Activated CD8-positive, alpha-beta memory T cell treated with anti-CD3 and anti-CD28 coated beads, Interleukin-2, amount 50 U/mL, for 24 hours (primary cell): ENCODE data around the gene PLCL1.

Experiments used
- DNase-seq: peaks from one replicate; pipeline ENCODE4 v3.0.0-alpha.2; 2020; ENCODE audit errors: extremely low read depth

Gene PLCL1

DNA sequence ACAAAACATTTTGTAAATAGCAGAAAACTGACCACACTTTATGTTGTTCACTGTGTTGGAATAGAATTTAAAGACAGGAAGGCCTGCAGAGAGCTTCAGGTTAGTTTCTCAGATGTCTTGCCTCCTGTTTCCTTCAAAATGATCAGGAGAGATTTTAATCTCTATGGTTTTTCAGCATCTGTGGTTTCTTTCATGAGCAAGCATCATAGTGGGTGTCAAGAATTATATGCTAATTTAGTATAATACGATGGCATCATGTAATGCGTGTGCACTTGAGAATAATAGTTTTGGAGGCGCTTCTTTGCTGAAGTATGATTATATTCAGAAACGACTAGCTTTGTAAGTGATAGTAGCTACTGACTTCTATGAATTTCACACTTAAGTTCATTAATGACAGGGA, 149.9 kb downstream of the PLCL1 start:
- DNase-seq, result no peak

DNA sequence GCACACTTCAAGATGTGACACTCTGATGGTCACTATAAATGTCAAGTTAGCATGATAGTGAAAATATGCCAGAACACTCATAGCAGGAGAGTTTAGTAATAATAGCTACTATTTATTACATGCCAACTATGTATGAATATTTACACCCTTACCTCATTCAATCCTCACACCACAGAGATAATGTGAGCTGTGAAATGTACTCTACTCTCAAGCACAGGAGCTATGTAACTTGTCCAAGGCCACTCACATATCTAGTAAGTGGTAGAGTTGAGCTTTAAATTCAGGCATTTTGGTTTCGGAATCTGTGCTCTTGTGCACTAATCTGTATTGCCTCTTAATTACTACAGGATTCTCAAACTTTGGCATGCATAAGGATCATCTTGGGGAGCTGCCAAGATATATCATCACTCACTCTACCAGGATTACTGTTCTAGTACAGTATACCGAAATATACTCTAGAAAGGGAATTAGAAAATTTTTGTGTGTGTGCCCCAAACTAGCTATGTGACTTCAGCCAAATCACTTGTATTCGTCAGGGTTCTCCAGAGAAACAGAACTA, 154.3 kb downstream of the PLCL1 start:
- DNase-seq, result no peak

DNA sequence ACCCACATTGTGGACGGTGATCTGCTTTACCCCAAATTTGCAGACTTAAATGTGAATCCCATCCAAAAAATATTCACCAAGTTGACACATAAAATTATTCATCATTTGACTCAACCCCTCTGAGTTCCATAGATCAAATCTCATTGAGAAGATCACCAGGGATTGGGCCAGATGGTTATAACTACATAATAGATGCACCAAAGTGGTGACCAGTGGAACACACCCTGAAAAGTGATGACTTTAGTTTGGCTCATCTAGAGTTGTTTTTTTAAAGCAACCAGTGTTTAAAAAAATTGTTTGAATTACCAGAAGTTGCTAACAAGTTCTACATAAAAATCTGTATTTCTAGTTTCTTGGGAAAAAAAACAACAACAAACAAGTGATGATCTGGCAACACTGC, 155.0 kb downstream of the PLCL1 start:
- no peak for DNase-seq

DNA sequence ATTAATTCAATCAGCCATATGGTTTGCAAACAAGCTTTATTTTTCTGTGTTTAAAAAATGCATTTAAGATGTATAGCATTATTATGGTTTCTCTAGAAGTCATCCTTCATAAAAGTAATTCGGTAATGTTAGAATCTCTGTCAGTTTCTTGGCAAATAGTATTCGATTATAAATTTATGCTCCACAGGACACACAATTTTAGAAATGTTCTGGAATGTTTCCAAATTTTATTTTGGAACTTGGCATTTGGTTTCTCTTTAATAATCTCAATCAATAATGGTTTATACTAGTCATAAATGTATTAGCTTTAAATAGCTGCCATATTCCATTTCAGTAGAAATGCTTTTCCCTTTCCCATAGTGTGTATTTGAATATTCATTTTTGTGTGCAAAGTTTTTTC, 156.4 kb downstream of the PLCL1 start:
- DNase-seq, result no peak

DNA sequence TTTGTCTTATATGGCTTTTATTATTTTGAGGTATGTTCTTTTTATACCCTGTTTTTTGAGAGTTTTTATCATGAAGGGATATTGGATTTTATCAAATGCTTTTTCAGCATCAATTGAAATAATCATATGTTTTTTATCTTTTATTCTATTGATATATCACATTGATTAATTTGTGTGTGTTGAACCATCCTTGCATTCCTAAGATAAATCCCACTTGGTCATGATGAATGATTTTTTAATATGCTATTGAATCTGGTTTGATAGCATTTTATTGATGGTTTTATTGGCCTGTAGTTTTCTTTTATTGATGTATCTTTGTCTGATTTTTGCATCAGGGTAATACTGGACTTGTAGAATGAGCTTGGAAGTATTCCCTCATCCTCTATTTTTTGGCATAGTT, 160.3 kb downstream of the PLCL1 start:
- no peak for DNase-seq

DNA sequence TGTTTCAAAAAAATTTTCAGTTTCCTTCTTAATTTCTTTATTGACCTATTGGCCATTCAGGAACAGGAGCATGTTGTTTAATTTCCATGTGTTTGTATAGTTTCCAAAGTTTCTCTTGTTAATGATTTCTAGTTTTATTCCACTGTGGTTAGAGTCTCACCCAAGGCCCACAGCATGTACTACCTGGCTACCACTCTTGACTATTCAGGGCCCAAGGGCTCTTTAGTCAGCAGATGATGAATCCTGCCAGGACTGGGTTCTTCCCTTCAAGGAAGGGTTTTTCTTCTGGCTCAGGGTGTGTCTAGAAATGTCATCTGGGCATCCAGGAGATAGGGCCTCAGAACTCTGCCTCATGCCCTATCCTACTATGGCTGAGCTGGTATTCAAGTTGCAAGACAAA, 161.4 kb downstream of the PLCL1 start:
- no peak for DNase-seq

DNA sequence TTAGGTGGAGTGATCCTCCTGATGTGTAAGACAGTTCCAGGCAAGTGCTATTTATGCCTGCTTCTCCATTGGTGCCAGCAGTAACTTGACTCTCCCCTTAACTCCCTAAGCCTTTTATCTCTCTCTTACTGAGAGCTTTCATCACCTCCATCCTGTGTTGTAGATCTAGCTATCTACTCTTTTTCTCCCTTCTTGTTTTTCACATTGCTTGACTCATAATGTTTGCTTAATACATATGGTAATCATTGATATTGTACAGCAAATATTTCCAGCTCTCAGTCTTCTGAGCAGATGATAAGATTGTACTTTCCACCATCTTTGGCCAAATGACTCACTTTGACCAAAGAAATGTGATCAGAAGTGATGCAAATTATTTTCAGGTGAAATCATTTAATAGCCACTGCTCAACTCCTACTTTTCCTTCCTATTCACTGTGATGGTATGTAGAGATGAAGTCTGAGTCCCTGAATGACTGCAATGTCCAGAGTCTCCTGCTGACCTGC, 165.0 kb downstream of the PLCL1 start:
- DNase-seq, result no peak

DNA sequence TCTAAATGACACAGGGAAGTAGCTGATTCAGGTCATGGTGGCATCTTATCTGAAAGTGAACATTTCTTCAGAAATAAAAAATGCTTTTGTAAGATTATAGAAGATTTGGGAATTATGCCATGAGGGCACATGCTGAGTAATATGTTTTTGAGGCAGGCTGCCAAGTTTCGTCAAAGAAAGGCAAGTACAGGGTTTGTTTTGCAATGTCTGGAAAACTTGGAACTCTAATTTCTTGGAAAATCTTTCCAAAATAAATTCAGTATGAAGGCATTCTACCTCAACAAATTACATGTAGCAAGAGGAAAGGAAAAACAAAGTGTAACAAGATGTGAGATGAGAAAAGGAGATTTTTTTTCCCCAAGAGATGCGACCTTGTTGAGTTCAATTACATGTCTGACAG, 167.7 kb downstream of the PLCL1 start:
- DNase-seq, result no peak

DNA sequence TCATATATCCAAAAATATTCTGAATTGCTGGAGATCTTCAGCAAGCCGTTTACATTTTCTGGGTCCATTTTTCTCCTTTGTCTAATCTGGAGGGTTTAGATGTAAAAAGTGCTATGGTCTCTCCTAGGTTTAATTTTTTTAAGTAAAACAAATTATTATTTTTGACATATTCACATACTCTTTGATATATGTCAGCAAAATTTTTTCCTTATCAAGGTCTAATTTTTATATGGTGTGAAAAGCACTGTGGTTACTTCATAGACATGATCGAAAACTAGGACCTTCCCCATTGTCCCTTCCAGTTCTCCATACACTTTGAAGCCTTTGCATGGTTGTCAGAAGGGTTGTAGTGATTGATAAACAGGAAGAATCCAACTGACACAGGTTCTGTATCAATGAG, 168.2 kb downstream of the PLCL1 start:
- no peak for DNase-seq

DNA sequence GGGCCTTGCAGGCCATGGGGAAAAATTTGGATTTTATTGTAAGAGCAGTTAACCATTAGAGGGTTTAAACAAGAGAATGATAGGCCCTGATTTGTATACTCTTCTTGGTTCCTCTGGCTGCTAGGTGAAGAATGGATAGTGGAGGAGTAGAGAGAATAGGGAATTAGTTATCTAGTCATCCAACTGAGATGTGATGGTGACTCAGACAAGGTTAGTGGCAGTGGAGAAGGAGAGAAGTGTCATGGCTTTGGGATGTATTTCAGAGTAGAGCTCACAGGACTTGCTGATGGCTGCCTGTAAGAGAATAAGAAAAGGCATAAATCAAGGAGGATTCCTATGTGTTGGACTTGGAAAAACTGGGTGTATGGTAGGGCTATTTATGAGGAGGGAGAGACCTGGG, 169.4 kb downstream of the PLCL1 start:
- DNase-seq, result no peak

DNA sequence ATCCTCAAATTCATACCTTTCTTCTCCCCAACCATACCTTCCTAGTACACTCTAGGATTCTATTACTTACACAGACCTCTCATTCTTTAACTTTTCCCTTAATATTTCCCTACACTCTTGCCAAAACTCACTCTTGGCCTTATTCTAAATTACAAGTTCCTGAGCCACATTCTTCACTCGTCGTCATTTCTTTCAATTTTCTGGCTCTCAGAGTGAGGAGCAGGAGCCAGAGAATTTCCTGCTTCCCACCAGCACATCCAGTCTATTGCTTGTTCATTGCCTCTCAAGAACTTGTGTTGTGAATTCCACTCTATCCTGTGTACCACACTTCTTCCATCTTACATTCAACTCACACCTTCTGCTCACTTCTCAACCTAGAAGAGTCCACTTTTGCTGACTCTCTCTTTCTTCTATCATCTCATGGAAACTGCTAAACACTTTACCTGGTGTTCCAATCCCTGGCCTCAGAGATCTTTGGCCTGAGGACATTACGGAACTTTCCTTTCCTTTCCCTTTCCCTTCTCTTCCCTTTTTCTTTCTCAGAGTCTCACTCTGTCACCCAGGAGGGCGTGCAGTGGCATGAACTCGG, 171.6 kb downstream of the PLCL1 start:
- no peak for DNase-seq

DNA sequence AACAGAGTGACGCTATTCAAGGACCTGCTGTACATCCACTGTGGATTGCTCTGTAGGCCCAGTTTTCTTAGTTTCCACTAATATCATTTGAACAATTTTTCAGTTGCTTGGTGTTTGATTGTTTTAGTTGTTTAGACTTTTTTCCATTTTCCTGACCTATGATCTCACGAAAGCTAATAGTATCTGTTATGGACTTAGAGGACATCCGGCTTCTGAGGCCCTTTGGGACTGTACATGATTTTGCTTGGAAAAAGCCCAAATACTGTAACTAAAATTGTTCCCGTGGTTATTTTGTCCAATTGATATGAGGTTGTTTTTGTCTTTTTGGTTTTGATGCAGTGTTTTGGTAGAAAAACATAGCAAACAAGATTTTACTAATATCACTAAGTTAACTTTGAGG, 174.6 kb downstream of the PLCL1 start:
- DNase-seq, result no peak

DNA sequence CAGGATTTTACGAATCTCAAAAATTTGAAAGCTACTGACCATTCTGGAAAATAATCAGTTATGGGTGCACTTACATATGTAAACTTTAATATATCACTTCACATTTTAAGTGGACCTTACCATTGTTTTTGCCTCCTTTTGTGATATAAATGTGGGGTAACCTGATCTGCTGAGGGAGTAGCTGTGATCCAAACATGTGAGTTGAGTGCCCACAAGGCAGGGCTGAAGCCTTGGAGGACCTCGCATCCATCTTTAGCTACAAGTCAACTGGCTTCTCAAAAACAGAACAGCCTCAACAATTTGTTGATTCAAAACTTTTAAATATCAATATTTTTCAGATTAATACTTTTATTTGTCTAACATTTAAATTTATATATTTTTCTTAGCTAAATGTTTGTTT, 178.2 kb downstream of the PLCL1 start:
- no peak for DNase-seq

DNA sequence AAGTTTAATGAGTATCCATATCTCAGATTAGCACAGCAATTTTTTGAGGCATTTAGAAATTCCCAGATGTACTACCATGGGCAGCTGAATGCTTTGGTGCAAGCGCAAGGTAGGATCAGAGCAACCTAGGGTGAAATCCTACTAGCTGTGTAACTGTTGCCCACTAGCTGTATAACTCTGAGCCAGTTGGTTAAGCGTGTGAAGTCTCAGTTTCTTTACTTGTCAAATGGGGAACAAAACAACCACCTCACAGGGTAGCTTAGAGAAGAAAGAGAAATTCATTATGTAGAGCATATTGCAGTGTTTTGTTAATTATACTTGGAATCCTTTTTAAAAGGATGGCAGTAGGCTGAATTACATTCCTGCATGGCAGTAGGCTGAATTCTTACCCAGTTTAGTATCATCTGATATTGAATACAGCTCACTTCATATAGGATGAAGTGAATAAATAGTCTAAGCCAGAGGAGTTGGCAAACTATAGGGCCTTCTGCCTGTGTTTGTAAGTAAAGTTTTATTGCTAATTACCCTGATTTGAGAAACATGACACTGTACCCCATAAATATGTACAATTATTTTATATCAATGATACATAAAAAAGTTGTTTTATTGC, 180.7 kb downstream of the PLCL1 start:
- no peak for DNase-seq

DNA sequence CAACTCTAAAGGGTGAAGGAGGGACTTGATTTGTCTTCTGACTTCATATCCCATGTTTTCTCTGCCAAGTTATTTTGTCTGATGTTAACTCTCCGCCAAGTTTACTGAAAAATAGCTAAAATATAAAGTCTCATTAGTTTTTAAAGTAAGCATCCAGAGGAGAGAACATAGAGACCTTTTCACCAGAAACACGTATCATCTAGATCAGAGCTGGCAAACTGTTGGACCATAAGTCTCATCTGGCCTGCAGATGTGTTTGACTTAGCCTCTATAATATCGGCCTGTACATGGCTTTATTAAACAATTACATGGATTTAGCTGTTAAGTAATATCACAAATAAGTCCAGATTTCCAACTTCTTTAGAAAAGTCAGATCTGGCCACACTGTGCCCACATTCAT, 182.6 kb downstream of the PLCL1 start:
- no peak for DNase-seq

DNA sequence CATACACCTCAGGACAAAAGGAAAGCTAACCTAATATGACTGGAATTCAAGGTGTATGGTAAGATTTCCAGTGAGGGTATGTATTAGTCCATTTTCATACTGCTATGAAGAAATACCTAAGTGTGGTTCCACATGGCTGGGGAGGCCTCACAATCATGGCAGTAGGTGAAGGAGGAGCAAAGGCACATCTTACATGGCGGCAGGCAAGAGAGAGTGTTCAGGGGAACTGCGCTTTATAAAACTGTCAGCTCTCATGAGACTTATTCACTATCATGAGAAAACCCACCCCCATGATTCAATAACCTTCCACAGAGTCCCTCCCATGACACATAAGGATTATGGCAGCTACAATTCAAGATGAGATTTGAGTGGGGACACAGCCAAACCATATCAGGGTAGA, 186.0 kb downstream of the PLCL1 start:
- DNase-seq, result no peak

DNA sequence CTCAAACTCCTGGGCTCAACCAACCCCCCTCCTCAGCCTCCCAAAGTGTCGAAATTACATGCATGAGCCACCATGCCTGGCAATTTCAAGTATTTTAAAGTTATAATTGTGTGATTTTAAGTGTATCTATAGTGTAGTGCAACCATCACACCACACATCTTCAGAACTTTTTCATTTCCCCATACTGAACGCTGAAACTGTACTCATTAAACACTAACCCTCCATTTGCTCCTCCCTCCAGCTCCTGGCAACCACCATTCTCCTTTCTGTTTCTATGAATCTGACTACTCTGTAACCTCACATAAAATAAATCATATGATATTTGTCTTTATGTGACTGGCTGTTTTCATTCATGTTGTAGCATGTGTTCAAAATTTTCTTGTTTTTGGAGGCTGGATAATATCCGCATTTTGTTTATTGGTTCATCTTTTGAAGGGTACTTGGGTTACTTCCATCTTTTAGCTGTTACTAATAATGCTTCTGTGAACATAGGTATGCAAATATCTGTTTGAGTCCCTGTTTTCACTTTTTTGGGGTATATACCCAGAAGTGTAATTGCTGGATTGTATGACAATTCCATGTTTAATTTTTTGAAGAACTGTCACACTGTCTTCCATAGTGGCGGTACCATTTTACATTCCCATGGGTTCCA, 188.2 kb downstream of the PLCL1 start:
- no peak for DNase-seq

DNA sequence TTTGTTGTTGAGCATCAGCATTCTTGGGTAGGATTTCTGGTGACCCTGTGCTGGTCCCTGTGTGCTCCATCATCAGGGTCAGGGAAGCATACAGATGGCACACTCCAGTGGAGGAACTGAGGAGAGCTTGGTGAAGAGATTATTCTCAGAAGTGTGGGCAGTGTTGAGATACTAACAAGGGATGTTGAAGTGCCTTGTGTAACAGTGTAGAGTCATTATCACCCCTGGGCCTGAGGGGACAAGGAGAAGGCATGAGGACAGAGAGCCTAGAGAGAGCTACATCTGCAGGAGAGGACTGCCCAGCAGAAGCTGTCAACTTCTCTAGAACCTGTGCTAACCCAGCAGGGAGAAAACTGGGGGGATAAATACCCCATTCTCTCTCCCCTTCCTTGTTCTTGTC, 189.0 kb downstream of the PLCL1 start:
- DNase-seq, result no peak

DNA sequence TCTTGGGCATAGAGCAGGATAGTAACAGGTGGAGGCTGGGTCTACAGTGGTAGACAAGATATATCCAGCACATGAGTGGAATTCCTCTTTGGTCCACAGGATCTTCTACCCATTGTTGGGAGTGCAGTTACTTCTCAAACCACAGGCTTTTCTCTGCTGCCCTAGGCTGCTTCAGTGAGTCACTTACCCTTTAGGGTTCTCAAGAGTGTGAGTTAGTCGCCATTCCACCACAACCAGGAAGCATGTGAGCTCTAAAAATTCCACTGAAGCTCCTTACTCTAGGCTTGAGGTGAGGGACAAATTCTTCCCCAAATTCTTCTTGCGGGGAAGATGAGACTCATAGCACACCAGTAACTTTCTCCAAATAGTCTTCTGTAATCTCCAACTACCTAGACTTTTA, 189.4 kb downstream of the PLCL1 start:
- DNase-seq, result no peak

DNA sequence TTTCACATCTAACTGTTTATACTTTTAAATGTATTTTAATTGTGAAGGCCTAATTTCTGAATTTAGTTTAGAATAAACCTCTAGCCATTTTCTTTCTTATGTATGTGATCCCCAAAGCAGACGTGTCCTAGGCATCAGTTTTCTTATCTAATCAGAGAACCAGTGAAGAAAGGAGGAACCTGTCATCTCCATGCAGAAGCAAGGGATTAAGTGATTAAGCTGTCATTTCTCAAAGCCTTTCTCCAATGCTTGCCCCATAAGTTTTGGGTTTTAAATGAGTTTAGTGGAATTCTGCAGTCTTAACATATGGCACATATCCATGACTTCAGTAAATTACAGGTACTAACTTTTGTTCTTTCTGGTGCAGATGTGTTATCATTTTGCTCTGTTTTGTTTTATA, 190.4 kb downstream of the PLCL1 start:
- DNase-seq, result no peak

DNA sequence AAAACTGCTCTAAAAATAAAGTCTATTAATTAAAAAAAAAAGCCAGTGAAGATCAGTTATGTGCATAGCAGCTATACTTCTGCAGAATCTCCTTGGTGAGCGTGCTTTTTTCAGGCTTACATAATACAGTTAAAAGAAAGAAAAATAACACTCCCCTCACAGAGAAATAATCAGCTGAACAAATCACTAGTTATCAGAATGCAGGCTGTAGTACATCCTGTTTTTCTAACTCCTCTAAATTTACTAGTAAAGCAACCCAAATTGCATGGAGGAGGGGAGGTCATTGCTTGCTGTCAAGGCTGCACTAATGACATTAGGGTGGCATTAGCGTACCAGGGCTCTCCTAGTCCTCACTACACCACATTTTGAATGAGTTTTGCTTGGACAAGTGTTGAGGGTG, 192.2 kb downstream of the PLCL1 start:
- no peak for DNase-seq

DNA sequence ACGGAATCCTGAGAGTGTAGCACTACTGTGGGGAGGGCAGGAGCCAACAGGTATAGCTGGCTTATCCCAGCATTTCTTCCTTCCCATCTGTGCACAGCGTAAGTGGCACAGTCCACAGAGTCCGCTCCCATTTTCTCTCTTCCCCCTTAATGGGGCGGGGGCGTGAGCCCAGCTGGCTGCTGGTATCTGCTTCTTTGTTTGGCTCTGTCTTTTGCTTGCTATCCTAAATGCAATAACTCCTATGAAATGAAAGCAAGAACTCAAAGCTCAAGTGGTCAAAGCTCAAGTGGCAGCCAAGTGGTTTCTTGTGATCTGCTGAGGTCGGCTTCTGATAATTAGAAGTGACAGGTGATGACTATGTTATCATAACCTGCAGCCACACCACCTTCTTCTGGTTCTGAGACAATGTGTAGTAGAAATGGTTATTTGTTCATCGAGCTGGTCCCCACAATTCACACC, 192.7 kb downstream of the PLCL1 start:
- no peak for DNase-seq

DNA sequence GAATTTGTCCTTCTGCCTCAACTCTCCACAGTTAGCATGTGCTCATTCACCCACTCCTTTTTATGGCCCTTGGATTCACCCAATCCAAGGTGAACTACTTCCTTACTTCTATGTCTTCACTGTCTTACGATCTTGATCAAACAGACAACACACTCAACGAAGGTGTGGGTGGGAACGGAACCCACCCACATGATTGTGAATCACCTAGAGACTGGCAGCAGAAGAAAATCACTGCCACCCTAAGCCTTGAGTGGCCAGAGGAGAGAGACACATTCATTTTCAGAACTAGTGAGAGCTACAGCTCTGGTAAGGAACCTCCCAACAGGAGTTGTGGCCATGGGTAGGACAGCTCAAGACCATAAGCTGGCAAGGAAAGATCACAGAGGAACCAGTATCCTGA, 194.3 kb downstream of the PLCL1 start:
- no peak for DNase-seq
